ACC112 (cell line): ENCODE data around the gene VTI1A.

Experiments
- H2AFZ ChIP-seq: fragments of 200-600 bp; sonication (generic); one replicate; pipeline ENCODE4 v1.6.0; 2017; ENCODE audit warnings: antibody characterized with exemption, low read length; ENCODE audit not compliant: unreplicated experiment
- H3K27ac ChIP-seq: fragments of 200-600 bp; sonication (generic); 2 replicates; pipeline ENCODE4 v1.5.1; 2014; ENCODE audit warnings: low read depth, mild to moderate bottlenecking, antibody characterized with exemption, low read length, moderate library complexity
- H3K27me3 ChIP-seq: fragments of 200-600 bp; sonication (generic); 2 replicates; pipeline ENCODE4 v1.6.1; 2014; ENCODE audit warnings: mild to moderate bottlenecking, antibody characterized with exemption, low read length, moderate library complexity, mixed read lengths; ENCODE audit not compliant: insufficient read depth
- H3K36me3 ChIP-seq: fragments of 200-600 bp; sonication (generic); 2 replicates; pipeline ENCODE4 v1.6.1; 2016; ENCODE audit warnings: mild to moderate bottlenecking, antibody characterized with exemption, low read length, moderate library complexity, mixed read lengths; ENCODE audit not compliant: insufficient read depth
- H3K4me1 ChIP-seq: fragments of 200-600 bp; sonication (generic); one replicate; pipeline ENCODE4 v1.6.1; 2016; ENCODE audit warnings: low read length, mixed read lengths; ENCODE audit not compliant: insufficient read depth, unreplicated experiment, control insufficient read depth
- H3K4me3 ChIP-seq: fragments of 200-600 bp; sonication (generic); 2 replicates; pipeline ENCODE4 v1.5.1; 2014; ENCODE audit warnings: mild to moderate bottlenecking, low read depth, low read length
- H3K79me2 ChIP-seq: fragments of 200-600 bp; sonication (generic); one replicate; pipeline ENCODE4 v1.6.0; 2016; ENCODE audit warnings: low read length; ENCODE audit not compliant: control insufficient read depth, unreplicated experiment, insufficient read depth

The VTI1A gene

GRCh38 chr10:112768121-112768520, 321.1 kb downstream of the VTI1A start:
- Histone ChIP-seq H3K27me3 (no peaks in the 10 kb centered on the region), H3K27ac (no peak overlapping the region), H3K4me1 (no peaks in the 10 kb centered on the region), H3K4me3 (no peak overlapping the region), H2AFZ (no peak overlapping the region), H3K36me3 (0 out of 2 replicates have a peak, but pooled peaks cover 4% of the 10 kb centered on the region), H3K79me2 (no peaks in the 10 kb centered on the region)

DNA sequence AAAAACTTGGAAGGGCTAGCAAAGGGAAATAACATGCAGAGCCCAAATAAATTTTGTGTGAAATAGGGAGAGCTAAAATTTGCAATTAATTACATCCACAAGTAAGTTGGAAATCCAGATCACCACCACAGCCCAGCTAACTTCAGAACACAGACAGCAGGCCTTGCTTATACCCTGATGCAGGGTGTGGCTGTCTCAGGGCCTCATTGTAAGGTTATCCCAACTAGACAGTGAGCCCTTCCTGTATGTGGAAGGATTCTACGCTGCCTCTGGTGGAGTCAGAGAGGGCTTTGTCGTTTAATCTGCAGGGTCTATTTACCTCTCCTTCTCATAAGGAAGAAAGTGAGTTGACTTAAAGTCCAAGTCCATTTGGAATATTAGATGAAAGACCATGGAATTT, 322.1 kb downstream of the VTI1A start:
- Histone ChIP-seq H3K4me1 (no peaks in the 10 kb centered on the region), H3K4me3 (no peak overlapping the region), H3K27ac (no peak overlapping the region), H2AFZ (no peak overlapping the region), H3K36me3 (0 out of 2 replicates have a peak, but pooled peaks cover 4% of the 10 kb centered on the region), H3K27me3 (no peaks in the 10 kb centered on the region), H3K79me2 (no peaks in the 10 kb centered on the region)

GRCh38 chr10:112769611-112770370, 322.8 kb downstream of the VTI1A start:
- Histone ChIP-seq H3K27me3 (no peaks in the 10 kb centered on the region), H3K4me1 (no peaks in the 10 kb centered on the region), H3K27ac (no peak overlapping the region), H3K36me3 (0 out of 2 replicates have a peak, but pooled peaks cover 4% of the 10 kb centered on the region), H3K79me2 (no peaks in the 10 kb centered on the region), H3K4me3 (no peak overlapping the region), H2AFZ (no peak overlapping the region)

DNA sequence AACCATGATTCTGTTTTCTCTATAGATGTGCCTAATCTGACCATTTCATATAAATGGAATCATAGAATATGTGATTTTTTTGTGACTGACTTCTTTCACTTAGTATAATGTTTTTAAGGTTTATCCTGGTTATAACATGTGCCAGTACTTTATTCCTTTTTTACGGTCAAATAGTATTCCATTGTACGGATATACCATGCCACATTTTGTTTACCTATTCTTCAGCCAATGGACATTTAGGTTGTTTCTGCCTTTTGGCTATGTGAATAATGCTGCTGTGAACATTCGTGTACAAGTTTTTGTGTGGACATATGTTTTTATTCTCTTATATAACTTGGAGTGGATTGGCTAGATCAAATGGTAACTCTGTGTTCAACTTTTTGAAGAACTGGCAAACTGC, 324.7 kb downstream of the VTI1A start:
- Histone ChIP-seq H3K27ac (no peak overlapping the region), H3K4me3 (no peak overlapping the region), H3K79me2 (no peaks in the 10 kb centered on the region), H3K36me3 (0 out of 2 replicates have a peak, but pooled peaks cover 4% of the 10 kb centered on the region), H2AFZ (no peak overlapping the region), H3K27me3 (no peaks in the 10 kb centered on the region), H3K4me1 (no peaks in the 10 kb centered on the region)

DNA sequence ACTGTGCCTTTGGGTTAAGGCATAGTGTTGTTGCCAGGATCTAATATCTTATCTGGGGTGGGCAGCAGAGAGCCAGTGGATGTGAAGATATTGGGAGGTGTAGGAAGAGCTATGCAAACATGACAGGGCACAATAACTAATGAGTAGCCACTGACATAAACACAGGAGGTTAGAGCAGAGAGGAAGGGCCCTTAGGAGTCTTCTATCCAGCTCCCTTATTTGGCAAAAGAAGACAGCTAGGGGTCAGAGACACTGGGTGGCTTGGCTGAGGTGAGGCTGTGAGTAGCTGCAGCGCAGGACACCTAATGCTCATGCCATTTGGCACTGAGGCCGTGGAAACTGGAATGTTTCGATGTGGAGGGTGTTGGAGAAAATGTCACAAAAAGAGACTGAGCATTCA, 326.8 kb downstream of the VTI1A start:
- Histone ChIP-seq H3K4me3 (no peak overlapping the region), H3K79me2 (no peaks in the 10 kb centered on the region), H2AFZ (no peak overlapping the region), H3K36me3 (0 out of 2 replicates have a peak, but pooled peaks cover 4% of the 10 kb centered on the region), H3K4me1 (peaks cover 8% of the 10 kb centered on the region), H3K27me3 (no peaks in the 10 kb centered on the region), H3K27ac (no peak overlapping the region)

DNA sequence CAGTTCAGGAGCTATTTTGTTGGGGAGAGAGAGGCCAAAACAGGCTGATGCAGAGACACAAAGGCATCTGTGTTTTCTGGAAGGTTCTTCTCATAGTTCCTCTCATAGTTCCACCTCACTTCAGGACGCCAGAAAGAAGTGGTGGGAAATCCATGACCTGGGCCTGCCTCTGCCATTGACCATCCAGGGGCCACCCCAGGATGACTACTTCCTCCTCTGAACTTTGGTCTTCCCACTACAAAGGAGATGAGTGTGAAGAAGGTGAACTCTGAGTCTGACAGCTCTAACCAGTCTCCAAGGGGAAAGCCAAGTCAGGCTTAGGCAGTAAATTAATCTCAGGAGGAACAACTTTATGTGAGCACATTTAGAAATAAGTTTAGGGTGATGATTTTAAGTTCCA, 327.2 kb downstream of the VTI1A start:
- Histone ChIP-seq H2AFZ (no peak overlapping the region), H3K27me3 (no peaks in the 10 kb centered on the region), H3K79me2 (no peaks in the 10 kb centered on the region), H3K36me3 (0 out of 2 replicates have a peak, but pooled peaks cover 4% of the 10 kb centered on the region), H3K4me1 (peaks cover 12% of the 10 kb centered on the region), H3K27ac (no peak overlapping the region), H3K4me3 (no peak overlapping the region)

- Histone ChIP-seq H3K27ac (no peak overlapping the region), H3K4me3 (no peak overlapping the region)
Measured at GRCh38 chr10:112774798-112775197, 327.8 kb downstream of the VTI1A start.

GRCh38 chr10:112775381-112775780, 328.4 kb downstream of the VTI1A start:
- no peaks in the 10 kb centered on the region for H3K79me2 ChIP-seq
- no peak overlapping the region for H3K4me3 ChIP-seq
- no peak overlapping the region for H2AFZ ChIP-seq
- H3K4me1 ChIP-seq: peaks cover 12% of the 10 kb centered on the region
- H3K27me3 ChIP-seq: no peaks in the 10 kb centered on the region
- 0 out of 2 replicates have a peak, but pooled peaks cover 4% of the 10 kb centered on the region for H3K36me3 ChIP-seq
- H3K27ac ChIP-seq: no peak overlapping the region

More at GRCh38 chr10:112774798-112775197, 327.8 kb downstream of the VTI1A start:
- Histone ChIP-seq H3K4me1 (peaks cover 12% of the 10 kb centered on the region), H3K36me3 (0 out of 2 replicates have a peak, but pooled peaks cover 4% of the 10 kb centered on the region), H3K79me2 (no peaks in the 10 kb centered on the region), H2AFZ (no peak overlapping the region), H3K27me3 (no peaks in the 10 kb centered on the region)

GRCh38 chr10:112775892-112776674, 329.1 kb downstream of the VTI1A start:
- no peak overlapping the region for H3K4me3 ChIP-seq
- H3K27me3 ChIP-seq: no peaks in the 10 kb centered on the region
- no peak overlapping the region for H2AFZ ChIP-seq
- peaks cover 12% of the 10 kb centered on the region for H3K4me1 ChIP-seq
- H3K79me2 ChIP-seq: no peaks in the 10 kb centered on the region
- no peak overlapping the region for H3K27ac ChIP-seq
- H3K36me3 ChIP-seq: 0 out of 2 replicates have a peak, but pooled peaks cover 4% of the 10 kb centered on the region

- Histone ChIP-seq H2AFZ (no peak overlapping the region), H3K79me2 (no peaks in the 10 kb centered on the region), H3K27me3 (no peaks in the 10 kb centered on the region), H3K4me3 (0 out of 2 replicates have a peak overlapping the region, but pooled peaks have one; percentile 5), H3K36me3 (no peaks in the 10 kb centered on the region), H3K27ac (no peak overlapping the region), H3K4me1 (peaks cover 12% of the 10 kb centered on the region)
Measured at GRCh38 chr10:112778579-112778978, 331.6 kb downstream of the VTI1A start.
